H1 (cell line): ENCODE results near the gene CLEC2B. TPM values are rescaled to one million over a fixed set of nuclear protein-coding genes. Genes with fewer than 3 reads are reported as not detected.

Source experiments
- CTCF ChIA-PET: fragments of 300-600 bp; sonication (Branson Sonifier 250); formaldehyde crosslinking; loops from one replicate; lab custom pipeline; 2021; ENCODE audit not compliant: partially characterized antibody; lab: Charles Lee
- POLR2A ChIA-PET: fragments of 300-600 bp; sonication (Branson Sonifier 250); formaldehyde crosslinking; loops from one replicate; lab custom pipeline; 2021; ENCODE audit warnings: inconsistent platforms; ENCODE audit not compliant: partially characterized antibody; lab: Charles Lee
- DNase-seq, 2 experiments: peaks; one replicate each; pipeline versions ENCODE4 v3.0.0 to v3.0.0-alpha.2; 2010 to 2022; ENCODE audit warnings: low spot score in 2 of 2, low read depth in 1 of 2, mixed read lengths in 1 of 2
- FAIRE-seq: peaks from 2 replicates; lab custom pipeline; 2011; peaks lifted over from hg19 to GRCh38; lab: Jason Lieb, UNC
- H2AFZ ChIP-seq: 2 replicates; pipeline ENCODE4 v1.8.1; 2012; ENCODE audit warnings: low read length, inconsistent platforms
- H2AK5ac ChIP-seq: 2 replicates; pipeline ENCODE4 v1.6.1; 2013; ENCODE audit warnings: low read depth, low read length
- H2BK120ac ChIP-seq: replicated peaks from 2 replicates; pipeline ENCODE3; 2013; ENCODE audit warnings: low read depth, low read length, inconsistent platforms
- H2BK12ac ChIP-seq: 2 replicates; pipeline ENCODE4 v1.6.1; 2013; ENCODE audit warnings: low read depth, low read length
- H2BK15ac ChIP-seq: 2 replicates; pipeline ENCODE4 v1.6.1; 2013; ENCODE audit warnings: low read length
- H2BK20ac ChIP-seq: 2 replicates; pipeline ENCODE4 v1.6.1; 2013; ENCODE audit warnings: low read length
- H2BK5ac ChIP-seq: 2 replicates; pipeline ENCODE4 v1.6.1; 2013; ENCODE audit warnings: low read depth, low read length
- H3K14ac ChIP-seq: 2 replicates; pipeline ENCODE4 v1.6.1; 2013; ENCODE audit warnings: inconsistent platforms; ENCODE audit not compliant: insufficient read length
- H3K18ac ChIP-seq: 2 replicates; pipeline ENCODE4 v1.6.1; 2013; ENCODE audit warnings: low read length; ENCODE audit errors: extremely low read depth
- H3K23ac ChIP-seq: 2 replicates; pipeline ENCODE4 v1.6.1; 2013; ENCODE audit warnings: inconsistent platforms; ENCODE audit not compliant: insufficient read length
- H3K23me2 ChIP-seq: 2 replicates; pipeline ENCODE4 v1.6.1; 2013; ENCODE audit warnings: low read depth, low read length
- H3K27ac ChIP-seq: 2 replicates; pipeline ENCODE4 v1.6.1; 2011; ENCODE audit warnings: low read depth, low read length, inconsistent platforms
- H3K27me3 ChIP-seq, 4 experiments: replicated peaks in 1 of 4; 1 replicate in 1 of 4; 2 replicates in 3 of 4; pipeline versions ENCODE4 v1.6.1 to v1.8.1; 2011 to 2013; ENCODE audit warnings: low read length in 3 of 4, mild to moderate bottlenecking in 3 of 4, inconsistent platforms in 2 of 4, mixed read lengths in 2 of 4, moderate library complexity in 1 of 4; ENCODE audit not compliant: control insufficient read depth in 3 of 4, insufficient read depth in 3 of 4; ENCODE audit errors: extremely low read depth in 1 of 4
- H3K36me3 ChIP-seq, 4 experiments: 2 replicates each; pipeline versions ENCODE4 v1.6.1 to v1.8.1; 2011 to 2013; ENCODE audit warnings: mild to moderate bottlenecking in 4 of 4, low read length in 3 of 4, moderate library complexity in 2 of 4, control low read depth in 1 of 4, inconsistent platforms in 1 of 4; ENCODE audit not compliant: insufficient read depth in 4 of 4, control insufficient read depth in 2 of 4
- H3K4ac ChIP-seq: replicated peaks from 2 replicates; pipeline ENCODE3; 2013; ENCODE audit warnings: low read length, low read depth, mixed read lengths, inconsistent platforms; ENCODE audit not compliant: insufficient read length
- H3K4me1 ChIP-seq, 4 experiments: replicated peaks in 1 of 4; 1 replicate in 1 of 4; 2 replicates in 3 of 4; pipeline versions ENCODE4 v1.6.1 to v1.8.1; 2011 to 2013; ENCODE audit warnings: low read length in 3 of 4, inconsistent platforms in 2 of 4, mixed read lengths in 1 of 4; ENCODE audit not compliant: insufficient read depth in 4 of 4, control insufficient read depth in 3 of 4
- H3K4me2 ChIP-seq, 2 experiments: 2 replicates each; pipeline versions ENCODE4 v1.6.1 to v1.8.1; 2011 to 2013; ENCODE audit warnings: low read depth in 2 of 2, low read length in 2 of 2, control low read depth in 1 of 2, inconsistent platforms in 1 of 2, mild to moderate bottlenecking in 1 of 2; ENCODE audit not compliant: insufficient read depth in 1 of 2
- H3K4me3 ChIP-seq, 4 experiments: fragments of 200-600, 300-600 bp in 1 of 4; sonication (generic), shearing (Covaris generic), sonication (Bioruptor Twin) in 1 of 4; 2 replicates each; pipeline versions ENCODE4 v1.5.1 to v1.8.1; 2011 to 2016; ENCODE audit warnings: low read length in 4 of 4, low read depth in 3 of 4, control low read depth in 2 of 4, inconsistent platforms in 2 of 4, mild to moderate bottlenecking in 2 of 4, mixed read lengths in 1 of 4, moderate library complexity in 1 of 4; ENCODE audit not compliant: insufficient read depth in 2 of 4; ENCODE audit errors: extremely low read depth in 1 of 4
- H3K56ac ChIP-seq: replicated peaks from 2 replicates; pipeline ENCODE3; 2013; ENCODE audit warnings: low read depth, mild to moderate bottlenecking, mixed read lengths, low read length, inconsistent platforms; ENCODE audit not compliant: insufficient read length
- H3K79me1 ChIP-seq: 2 replicates; pipeline ENCODE4 v1.6.1; 2013; ENCODE audit warnings: low read depth, low read length, control low read depth
- H3K79me2 ChIP-seq, 2 experiments: 2 replicates each; pipeline versions ENCODE4 v1.6.1 to v1.8.1; 2012 to 2013; ENCODE audit warnings: low read length in 2 of 2, mild to moderate bottlenecking in 2 of 2, inconsistent platforms in 1 of 2; ENCODE audit not compliant: insufficient read depth in 2 of 2, control insufficient read depth in 1 of 2
- H3K9ac ChIP-seq, 4 experiments: replicated peaks in 1 of 4; 1 replicate in 1 of 4; 2 replicates in 3 of 4; pipeline versions ENCODE4 v1.6.1 to v1.8.1; 2011 to 2013; ENCODE audit warnings: low read depth in 3 of 4, low read length in 3 of 4, control low read depth in 2 of 4, mild to moderate bottlenecking in 2 of 4, moderate library complexity in 2 of 4, inconsistent platforms in 1 of 4; ENCODE audit errors: extremely low read depth in 1 of 4
- H3K9me3 ChIP-seq, 2 experiments: 2 replicates each; pipeline versions ENCODE4 v1.6.1 to v1.8.1; 2012 to 2013; ENCODE audit warnings: mild to moderate bottlenecking in 2 of 2, moderate library complexity in 2 of 2, control low read depth in 1 of 2, inconsistent platforms in 1 of 2, low read depth in 1 of 2, low read length in 1 of 2, mixed read lengths in 1 of 2; ENCODE audit not compliant: insufficient read depth in 2 of 2
- H4K20me1 ChIP-seq, 2 experiments: replicated peaks in 1 of 2; 2 replicates each; pipeline versions ENCODE3 to v1.8.1; 2011 to 2013; ENCODE audit warnings: inconsistent platforms in 2 of 2, low read length in 2 of 2, mild to moderate bottlenecking in 1 of 2; ENCODE audit not compliant: insufficient read depth in 2 of 2, control insufficient read depth in 1 of 2
- H4K5ac ChIP-seq: 2 replicates; pipeline ENCODE4 v1.6.1; 2013; ENCODE audit warnings: low read length, low read depth, mixed read lengths, inconsistent platforms; ENCODE audit not compliant: insufficient read length
- H4K8ac ChIP-seq: 2 replicates; pipeline ENCODE4 v1.8.0; 2013; ENCODE audit warnings: mild to moderate bottlenecking, moderate library complexity, low read length, inconsistent platforms; ENCODE audit not compliant: insufficient read depth; ENCODE audit errors: extremely low read depth
- H4K91ac ChIP-seq: replicated peaks from 2 replicates; pipeline ENCODE3; 2013; ENCODE audit warnings: low read length, mixed read lengths, inconsistent platforms; ENCODE audit not compliant: insufficient read length
- CBX8 ChIP-seq: fragments of 300-800, 300-1000 bp; sonication (generic); IDR thresholded peaks from 2 replicates; pipeline ENCODE4 v1.7.1; 2016; ENCODE audit warnings: low read depth, low read length, borderline replicate concordance
- CHD2 ChIP-seq: IDR thresholded peaks from 2 replicates; pipeline ENCODE4 v1.6.1; 2012; ENCODE audit warnings: low read length, improper control_type of control experiment
- KDM1A ChIP-seq: fragments of 200-600, 300-600 bp; sonication (generic); IDR thresholded peaks from 2 replicates; pipeline ENCODE4 v1.7.1; 2016; ENCODE audit warnings: mild to moderate bottlenecking, low read length, borderline replicate concordance
- POU5F1 ChIP-seq: IDR thresholded peaks from 2 replicates; pipeline ENCODE4 v1.6.1; 2011; ENCODE audit warnings: low read depth, mild to moderate bottlenecking, low read length, moderate library complexity
- RNF2 ChIP-seq: fragments of 200-900, 300-1000 bp; sonication (generic); IDR thresholded peaks from 2 replicates; pipeline ENCODE4 v1.7.1; 2016; ENCODE audit warnings: borderline replicate concordance, low read depth, mild to moderate bottlenecking, antibody characterized with exemption, low read length; ENCODE audit not compliant: poor library complexity, severe bottlenecking; ENCODE audit errors: missing control alignments
- RXRA ChIP-seq: IDR thresholded peaks from 2 replicates; pipeline ENCODE4 v1.6.1; 2011; ENCODE audit warnings: low read depth, mild to moderate bottlenecking, low read length, moderate library complexity; ENCODE audit not compliant: insufficient read depth
- SUZ12 ChIP-seq: fragments of 200-600 bp; sonication (generic); IDR thresholded peaks from 2 replicates; pipeline ENCODE4 v1.6.1; 2012; ENCODE audit warnings: mild to moderate bottlenecking, inconsistent platforms, low read length, moderate library complexity, mixed read lengths
- ZNF274 ChIP-seq: IDR thresholded peaks from 2 replicates; pipeline ENCODE4 v1.7.0; 2012; ENCODE audit warnings: low read length, borderline replicate concordance; ENCODE audit errors: extremely low read depth
- WGBS, 2 experiments: shearing (Covaris generic) in 1 of 2; methylation state at CpG; one replicate each; pipeline versions ENCODE4 v1.1.6 to v1.1.7; 2013 to 2015; ENCODE audit warnings: low lambda C conversion rate in 2 of 2, mixed read lengths in 2 of 2, inconsistent platforms in 1 of 2, low coverage in 1 of 2, missing lambda C conversion rate in 1 of 2; ENCODE audit not compliant: insufficient replicate concordance in 2 of 2, insufficient coverage in 1 of 2, insufficient read length in 1 of 2; ENCODE audit errors: extremely low coverage in 1 of 2, missing lambda C conversion rate in 1 of 2; 5-methylcytosine and 5-hydroxymethylcytosine counted together
- polyA plus RNA-seq, 7 experiments: library from polyadenylated mRNA; depleted of rRNA in 3 of 7; stranded (reverse) in 5 of 7; unstranded in 2 of 7; fragments of >200 nt in 5 of 7; fragments of 200-250 nt in 2 of 7; gene quantifications; 1 replicate in 5 of 7; 2 replicates in 1 of 7; 4 replicates in 1 of 7; pipeline versions ENCODE4 v1.2.1 to v1.2.3, GENCODE V29; 2011 to 2013; ENCODE audit warnings: missing spikeins in 2 of 7, mixed read lengths in 2 of 7
- total RNA-seq: library from RNA; stranded (reverse); fragmentation: NEBNext Ultra II Directional; extraction: Animal tissue kit (Norgen Biotek cat#: 25700); gene quantifications from 2 replicates; pipeline ENCODE4 v1.2.1, GENCODE V29; 2021
- TF ChIP-seq, protein P1 (sequence below): IDR thresholded peaks from 2 replicates; pipeline ENCODE4 v1.6.1; 2012; ENCODE audit warnings: inconsistent platforms

The CLEC2B gene
- total and polyA plus RNA-seq, 2 of the 8 experiments (the other 6 are each of a cell fraction or from before 2014, with no cell fraction given) = not detected

DNA sequence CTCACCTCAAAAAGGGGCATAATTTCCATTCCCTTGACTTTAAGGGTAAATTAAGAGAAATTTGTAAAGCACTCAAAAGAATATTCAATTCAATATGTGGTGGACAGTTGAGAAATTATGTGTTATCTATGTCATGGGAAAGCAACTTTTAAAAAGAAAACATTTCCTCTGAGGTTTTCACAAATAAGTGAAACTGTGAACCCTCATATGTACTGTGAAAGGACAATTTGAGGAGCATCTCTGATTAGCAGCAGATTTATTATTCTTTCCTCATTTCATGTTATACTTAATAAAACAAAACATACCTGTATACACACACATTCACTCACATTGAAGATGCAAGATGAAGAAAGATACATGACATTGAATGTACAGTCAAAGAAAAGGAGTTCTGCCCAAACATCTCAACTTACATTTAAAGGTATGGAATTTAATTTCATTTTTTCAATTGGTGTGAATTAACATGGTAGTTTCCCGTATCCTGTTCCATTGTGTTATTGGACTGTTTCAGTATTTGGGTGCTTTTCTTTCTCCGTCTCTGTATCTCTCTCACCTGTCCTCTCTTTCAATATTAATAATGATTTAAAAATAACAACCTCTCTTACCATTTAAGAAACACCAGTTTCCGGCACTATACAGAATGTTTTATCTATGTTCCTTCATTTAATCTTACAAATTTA lies 41.8 kb downstream of the CLEC2B start, which contains the start of gene KLRF1:
Gene KLRF1 (plus strand): TSS at position 273 of the 680 bp plus-strand sequence. CDS start 64 bp downstream, at position 337.
- Histone ChIP-seq H3K4me1 (no peaks in the 10 kb centered on the region), H3K56ac (no peak within 1 kb of the TSS), H3K79me1 (no peaks in the 10 kb centered on the region), H3K23ac (no peak within 1 kb of the TSS), H3K4me3 (no peak within 1 kb of the TSS), H3K14ac (no peak within 1 kb of the TSS), H3K4me2 (no peak within 1 kb of the TSS), H4K5ac (no peak within 1 kb of the TSS), H4K91ac (no peak within 1 kb of the TSS), H3K4ac (no peak within 1 kb of the TSS), H3K79me2 (no peaks in the 10 kb centered on the region), H2BK120ac (no peak within 1 kb of the TSS), H2BK15ac (no peak within 1 kb of the TSS), H2AK5ac (no peak within 1 kb of the TSS), H4K20me1 (no peaks in the 10 kb centered on the region), H2BK12ac (no peak within 1 kb of the TSS), H2AFZ (no peak within 1 kb of the TSS), H3K27ac (no peak within 1 kb of the TSS), H4K8ac (no peak within 1 kb of the TSS), H3K9ac (no peak within 1 kb of the TSS), H3K18ac (no peak within 1 kb of the TSS), H3K36me3 (no peaks in the 10 kb centered on the region), H3K27me3 (no peaks in the 10 kb centered on the region), H3K9me3 (0 out of 4 replicates have a peak, but pooled peaks cover 0 to 2% of the 10 kb centered on the region in 2 experiments), H2BK5ac (no peak within 1 kb of the TSS), H2BK20ac (no peak within 1 kb of the TSS), H3K23me2 (no peaks in the 10 kb centered on the region)
- DNase-seq (no peak), FAIRE-seq (no peak)
- 81% methylated on average over 3 of the region's 3 CpGs; no CpG with 5 or more reads in 1 of the 2 experiments for WGBS, 2 experiments
- ChIA-PET POLR2A (no interaction called here), CTCF (no interaction called here)
- TF ChIP-seq CHD2 = no peak
- no peak for TF ChIP-seq ZNF274
- TF ChIP-seq CBX8 = no peak
- TF ChIP-seq KDM1A = no peak
- TF ChIP-seq, protein P1, sequence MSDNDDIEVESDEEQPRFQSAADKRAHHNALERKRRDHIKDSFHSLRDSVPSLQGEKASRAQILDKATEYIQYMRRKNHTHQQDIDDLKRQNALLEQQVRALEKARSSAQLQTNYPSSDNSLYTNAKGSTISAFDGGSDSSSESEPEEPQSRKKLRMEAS = no peak
- TF ChIP-seq RNF2 = no peak
- no peak for TF ChIP-seq RXRA
- no peak for TF ChIP-seq SUZ12
- no peak for TF ChIP-seq POU5F1
- TF ChIP-seq, all 59 proteins: peak for 0
